Stimulated activated CD8-positive, alpha-beta memory T cell treated with anti-CD3 and anti-CD28 coated beads, Interleukin-4, amount 100 ng/mL, for 4 hours (primary cell): Measurements from ENCODE around the gene FCN2.

Source experiments
- DNase-seq, 2 donors: peaks; one replicate each; pipeline ENCODE4 v3.0.0-alpha.2; 2020; ENCODE audit warnings: low read depth in 2 of 2, low spot score in 1 of 2

Gene FCN2

GRCh38 chr9:134868751-134869553 lies 11.7 kb upstream of the FCN2 start:
- DNase-seq: no peak

- no peak for DNase-seq
Measured at GRCh38 chr9:134869554-134870300, 10.9 kb upstream of the FCN2 start.

GRCh38 chr9:134870301-134870694 lies 10.3 kb upstream of the FCN2 start:
- DNase-seq: no peak

GRCh38 chr9:134870746-134871662 lies 9.6 kb upstream of the FCN2 start:
- no peak for DNase-seq

- no peak for DNase-seq
Measured at GRCh38 chr9:134871697-134872340, 8.8 kb upstream of the FCN2 start.

GRCh38 chr9:134872482-134873231 lies 8.0 kb upstream of the FCN2 start:
- DNase-seq: no peak

- no peak for DNase-seq
Measured at GRCh38 chr9:134875371-134875770, 5.2 kb upstream of the FCN2 start.

- DNase-seq: no peak
Measured at GRCh38 chr9:134877541-134877940, 3.1 kb upstream of the FCN2 start.

- no peak for DNase-seq
Measured at GRCh38 chr9:134879664-134880483, 736 bp upstream of the FCN2 start.

- DNase-seq: no peak
Measured at GRCh38 chr9:134881313-134881670, 682 bp downstream of the FCN2 start.

GRCh38 chr9:134882204-134882785 lies 1.7 kb downstream of the FCN2 start:
- DNase-seq: no peak

GRCh38 chr9:134883040-134883782 lies 2.6 kb downstream of the FCN2 start:
- no peak for DNase-seq

- no peak for DNase-seq
Measured at GRCh38 chr9:134884492-134884891, 3.9 kb downstream of the FCN2 start.

GRCh38 chr9:134885001-134885678 lies 4.5 kb downstream of the FCN2 start:
- DNase-seq: no peak

- no peak for DNase-seq
Measured at GRCh38 chr9:134885679-134886412, 5.2 kb downstream of the FCN2 start.

GRCh38 chr9:134886413-134886913 lies 5.9 kb downstream of the FCN2 start:
- DNase-seq: no peak

GRCh38 chr9:134887219-134887618 lies 6.6 kb downstream of the FCN2 start:
- no peak for DNase-seq
